Progenitor cell of endocrine pancreas (in vitro differentiated cells): ENCODE measurements around the gene SPAG16. TPM values are rescaled to one million over a fixed set of nuclear protein-coding genes. Genes with fewer than 3 reads are reported as not detected.

Experiments used
- DNase-seq: peaks from one replicate; pipeline ENCODE4 v3.0.0; 2021; ENCODE audit warnings: low spot score; ENCODE audit not compliant: unreplicated experiment
- H3K27ac Mint-ChIP-seq: 2 replicates; pipeline ENCODE4 v1.8.0; 2021; ENCODE audit warnings: mild to moderate bottlenecking, moderate library complexity, mixed read lengths
- H3K27me3 Mint-ChIP-seq: 2 replicates; pipeline ENCODE4 v1.8.0; 2021; ENCODE audit warnings: mixed read lengths
- H3K36me3 Mint-ChIP-seq: 2 replicates; pipeline ENCODE4 v1.8.0; 2022; ENCODE audit warnings: mixed read lengths; ENCODE audit not compliant: insufficient read depth
- H3K4me1 Mint-ChIP-seq: 2 replicates; pipeline ENCODE4 v1.8.0; 2021; ENCODE audit warnings: low read depth, mixed read lengths
- H3K4me3 Mint-ChIP-seq: 2 replicates; pipeline ENCODE4 v1.8.0; 2021; ENCODE audit warnings: low read depth, mild to moderate bottlenecking, moderate library complexity, mixed read lengths
- H3K9me3 Mint-ChIP-seq: 2 replicates; pipeline ENCODE4 v1.8.0; 2021; ENCODE audit warnings: low read depth, mixed read lengths
- CTCF ChIP-seq: fragments of 200-600 bp; sonication (generic); IDR thresholded peaks from one replicate; pipeline ENCODE4 v1.5.0; 2021; ENCODE audit warnings: antibody characterized with exemption, mild to moderate bottlenecking; ENCODE audit not compliant: unreplicated experiment
- total RNA-seq: library from RNA; stranded (reverse); gene quantifications from 2 replicates; pipeline ENCODE4 v1.2.1, GENCODE V29; 2021

SPAG16 gene
- total RNA-seq, 1 donor from 2014 or later, result 52.8 TPM

DNA sequence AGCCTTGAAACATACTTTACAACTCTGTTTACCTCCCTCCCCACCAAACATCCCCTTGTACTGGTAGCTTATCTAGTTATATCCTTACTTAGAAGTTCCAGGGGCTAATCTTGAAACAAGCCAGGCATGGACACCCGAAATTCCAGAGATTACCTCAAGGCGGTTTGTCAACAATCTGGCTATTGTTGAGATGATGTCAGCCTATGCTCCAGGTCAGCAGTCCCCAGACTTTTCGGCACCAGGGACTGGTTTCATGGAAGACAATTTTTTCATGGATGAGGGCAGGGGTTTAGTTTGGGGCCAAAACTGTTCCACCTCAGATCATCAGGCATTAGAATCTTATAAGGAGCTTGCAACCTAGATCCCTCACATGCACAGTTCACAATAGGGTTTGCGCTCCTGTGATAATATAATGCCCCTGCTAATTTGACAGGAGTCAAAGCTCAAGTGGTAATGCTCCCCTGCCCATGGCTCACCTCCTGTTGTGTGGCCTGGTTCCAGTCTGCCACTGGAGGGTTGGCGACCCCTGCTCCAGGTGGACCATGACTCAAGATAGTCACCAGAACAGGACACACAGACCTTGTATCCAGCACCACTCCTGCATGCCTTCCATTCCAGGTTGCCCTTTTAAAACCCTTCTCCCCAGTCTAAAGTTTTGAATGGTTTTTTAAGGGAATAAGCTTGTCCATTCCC is 171.2 kb downstream of the SPAG16 start:
- no peak for TF ChIP-seq CTCF
- DNase-seq, result no peak
- no peaks in the 10 kb centered on the region for H3K27me3 Mint-ChIP-seq
- H3K9me3 Mint-ChIP-seq, result peaks cover 19% of the 10 kb centered on the region
- H3K4me1 Mint-ChIP-seq, result peaks cover 27% of the 10 kb centered on the region
- no peak overlapping the region for H3K27ac Mint-ChIP-seq
- H3K4me3 Mint-ChIP-seq, result no peak overlapping the region
- no peaks in the 10 kb centered on the region for H3K36me3 Mint-ChIP-seq

GRCh38 chr2:213475433-213475832 is 191.2 kb downstream of the SPAG16 start:
- peaks cover 8% of the 10 kb centered on the region for H3K36me3 Mint-ChIP-seq
- no peaks in the 10 kb centered on the region for H3K27me3 Mint-ChIP-seq
- H3K4me1 Mint-ChIP-seq, result no peaks in the 10 kb centered on the region
- DNase-seq, result no peak
- no peak overlapping the region for H3K4me3 Mint-ChIP-seq
- no peak overlapping the region for H3K27ac Mint-ChIP-seq
- H3K9me3 Mint-ChIP-seq, result peaks cover 58% of the 10 kb centered on the region
- TF ChIP-seq CTCF, result no peak

DNA sequence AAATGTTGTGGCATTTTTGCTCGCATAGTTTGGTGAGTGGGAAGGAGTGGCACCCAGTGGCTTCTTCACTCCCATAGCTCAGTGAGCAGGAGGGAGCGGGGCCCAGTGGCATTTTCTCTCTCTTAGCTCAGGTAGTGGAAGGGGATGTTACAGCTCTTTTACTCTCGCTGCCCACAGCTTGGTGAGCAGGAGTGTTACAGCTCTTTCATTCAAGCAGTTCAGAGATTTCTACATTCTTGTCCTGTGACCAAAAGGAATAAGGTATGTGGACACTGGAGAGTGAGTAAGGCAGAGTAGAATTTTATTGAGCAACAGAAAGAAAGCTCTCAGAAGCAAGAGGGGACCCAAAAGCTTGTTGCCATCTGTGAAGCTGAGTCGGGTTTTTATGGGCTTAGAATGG is 192.4 kb downstream of the SPAG16 start:
- Mint-ChIP-seq H3K27me3 (no peaks in the 10 kb centered on the region), H3K9me3 (peaks cover 55% of the 10 kb centered on the region)

GRCh38 chr2:213490087-213490486 is 205.8 kb downstream of the SPAG16 start:
- Mint-ChIP-seq H3K36me3 (no peaks in the 10 kb centered on the region), H3K27ac (no peak overlapping the region), H3K4me1 (peaks cover 10% of the 10 kb centered on the region), H3K27me3 (no peaks in the 10 kb centered on the region), H3K4me3 (no peak overlapping the region), H3K9me3 (peaks cover 7% of the 10 kb centered on the region)
- no peak for TF ChIP-seq CTCF
- DNase-seq, result no peak

More for the DNA sequence above, 192.4 kb downstream of the SPAG16 start:
- H3K4me3 Mint-ChIP-seq, result no peak overlapping the region
- no peak overlapping the region for H3K27ac Mint-ChIP-seq
- H3K36me3 Mint-ChIP-seq, result peaks cover 8% of the 10 kb centered on the region
- no peak for TF ChIP-seq CTCF
- H3K4me1 Mint-ChIP-seq, result no peaks in the 10 kb centered on the region
- DNase-seq, result no peak

- no peak for TF ChIP-seq CTCF
- H3K4me1 Mint-ChIP-seq, result peaks cover 10% of the 10 kb centered on the region
- H3K4me3 Mint-ChIP-seq, result no peak overlapping the region
- peaks cover 7% of the 10 kb centered on the region for H3K9me3 Mint-ChIP-seq
- H3K36me3 Mint-ChIP-seq, result no peaks in the 10 kb centered on the region
- DNase-seq, result no peak
- no peak overlapping the region for H3K27ac Mint-ChIP-seq
- H3K27me3 Mint-ChIP-seq, result no peaks in the 10 kb centered on the region
Measured at GRCh38 chr2:213491376-213491775, 207.1 kb downstream of the SPAG16 start.
